Measurements from ENCODE around the gene PRDM16. TPM values are rescaled to one million over a fixed set of nuclear protein-coding genes. Genes with fewer than 3 reads are reported as not detected.

PRDM16 gene
- total RNA-seq, 1 donor from 2014 or later: 0.43 TPM

DNA sequence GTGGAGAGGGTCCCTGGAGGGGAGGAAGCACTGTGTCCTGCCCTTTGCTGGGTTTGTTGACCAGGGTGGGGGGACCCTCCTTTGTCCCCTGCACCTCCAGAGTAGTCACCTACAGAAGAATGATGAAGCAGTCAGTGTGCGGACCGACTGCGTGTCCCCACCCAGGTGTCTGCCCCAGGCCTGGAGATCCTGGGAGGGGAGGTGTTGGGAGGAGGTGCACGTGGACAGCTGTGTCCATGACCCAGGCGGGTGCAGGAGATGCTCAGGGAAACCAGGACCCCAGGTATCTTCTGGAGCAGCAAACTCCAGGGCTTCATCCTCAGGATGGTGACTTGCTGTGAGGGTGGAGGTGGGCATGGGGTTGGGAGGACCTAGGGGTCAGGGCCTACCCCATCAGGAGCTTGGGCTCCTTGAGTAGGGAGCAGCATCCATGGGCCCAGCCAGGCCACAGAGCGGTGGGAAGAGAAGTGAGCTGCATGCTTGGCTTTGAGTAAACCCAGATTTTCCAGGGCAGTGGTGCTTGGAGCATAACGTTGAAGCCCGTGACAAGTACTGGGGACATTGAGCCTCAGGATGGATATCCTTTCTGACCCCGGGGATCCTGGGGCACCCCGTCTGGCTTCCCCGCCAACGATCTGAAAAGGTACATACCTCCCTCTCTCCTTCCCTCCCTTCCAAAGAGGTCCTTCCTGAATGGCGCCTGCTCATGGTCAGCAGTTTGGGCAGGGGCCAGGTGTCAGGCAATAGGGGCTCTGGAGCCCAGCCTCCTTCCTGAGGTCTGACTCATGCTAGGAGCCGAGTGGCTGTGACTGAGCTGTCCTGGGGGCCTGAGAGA is 34.1 kb upstream of the PRDM16 start:
- H3K27me3 Mint-ChIP-seq (ENCODE audit: low read depth, unreplicated experiment): peaks cover 48% of the 10 kb centered on the region

DNA sequence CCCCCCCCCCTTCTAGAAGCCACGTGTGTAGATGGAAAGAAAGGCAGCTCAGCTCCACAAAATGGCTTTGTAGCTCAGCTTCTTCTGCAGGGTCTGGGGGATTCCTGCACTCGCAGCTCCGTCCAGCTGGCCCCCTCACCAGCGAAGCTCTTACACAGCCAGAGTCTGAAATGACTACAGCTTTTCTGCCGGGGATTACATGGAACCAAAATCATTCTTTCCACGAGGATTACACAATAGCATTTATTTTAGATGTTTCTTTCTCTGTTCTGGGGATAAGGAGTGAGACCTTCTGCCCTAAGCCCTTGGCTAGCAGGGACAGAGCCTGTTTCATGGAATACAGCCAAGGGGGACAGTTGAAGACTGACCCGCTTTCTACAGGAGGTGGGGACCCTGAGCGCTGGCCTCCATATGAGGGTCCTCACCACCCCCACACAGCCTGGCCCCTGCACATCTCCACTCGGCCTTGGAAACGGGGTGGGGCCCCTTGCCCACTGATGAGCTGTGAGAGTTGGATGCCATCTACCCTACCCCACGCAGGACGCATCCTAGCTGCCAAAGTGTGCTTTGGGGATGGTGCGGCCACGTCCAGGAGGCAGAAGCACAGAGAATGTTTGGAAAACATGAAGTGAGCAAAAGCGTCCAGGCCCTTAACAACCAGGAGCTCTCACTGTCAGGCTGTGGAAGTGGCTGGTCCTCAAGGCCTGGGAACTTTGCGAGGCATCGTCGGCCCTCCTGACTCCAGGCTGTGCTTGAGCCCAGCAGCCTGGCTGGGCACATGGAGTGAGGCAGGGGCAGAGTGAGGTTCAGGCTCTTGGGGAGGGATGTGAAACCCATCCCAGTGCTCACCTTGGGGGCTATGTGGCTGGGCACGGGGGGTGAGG is 33.2 kb upstream of the PRDM16 start:
- H3K4me2 ChIP-seq (ENCODE audit: low read length): no peak overlapping the region
- no peak overlapping the region for H3K27ac ChIP-seq (ENCODE audit: low read depth, low read length)
- H3K36me3 ChIP-seq (ENCODE audit: insufficient read depth, low read length): no peaks in the 10 kb centered on the region
- Mint-ChIP-seq H3K27me3 (ENCODE audit: low read depth, unreplicated experiment) (peaks cover 48% of the 10 kb centered on the region), H3K9me3 (ENCODE audit: unreplicated experiment) (no peaks in the 10 kb centered on the region), H3K4me3 (ENCODE audit: unreplicated experiment) (no peak overlapping the region), H3K36me3 (ENCODE audit: low read depth, unreplicated experiment) (no peaks in the 10 kb centered on the region), H3K27ac (ENCODE audit: unreplicated experiment) (no peak overlapping the region), H3K4me1 (ENCODE audit: low read depth, unreplicated experiment) (no peaks in the 10 kb centered on the region)
- no peaks in the 10 kb centered on the region for H4K20me1 ChIP-seq (ENCODE audit: insufficient read depth, low read length)
- TF ChIP-seq, protein P1, sequence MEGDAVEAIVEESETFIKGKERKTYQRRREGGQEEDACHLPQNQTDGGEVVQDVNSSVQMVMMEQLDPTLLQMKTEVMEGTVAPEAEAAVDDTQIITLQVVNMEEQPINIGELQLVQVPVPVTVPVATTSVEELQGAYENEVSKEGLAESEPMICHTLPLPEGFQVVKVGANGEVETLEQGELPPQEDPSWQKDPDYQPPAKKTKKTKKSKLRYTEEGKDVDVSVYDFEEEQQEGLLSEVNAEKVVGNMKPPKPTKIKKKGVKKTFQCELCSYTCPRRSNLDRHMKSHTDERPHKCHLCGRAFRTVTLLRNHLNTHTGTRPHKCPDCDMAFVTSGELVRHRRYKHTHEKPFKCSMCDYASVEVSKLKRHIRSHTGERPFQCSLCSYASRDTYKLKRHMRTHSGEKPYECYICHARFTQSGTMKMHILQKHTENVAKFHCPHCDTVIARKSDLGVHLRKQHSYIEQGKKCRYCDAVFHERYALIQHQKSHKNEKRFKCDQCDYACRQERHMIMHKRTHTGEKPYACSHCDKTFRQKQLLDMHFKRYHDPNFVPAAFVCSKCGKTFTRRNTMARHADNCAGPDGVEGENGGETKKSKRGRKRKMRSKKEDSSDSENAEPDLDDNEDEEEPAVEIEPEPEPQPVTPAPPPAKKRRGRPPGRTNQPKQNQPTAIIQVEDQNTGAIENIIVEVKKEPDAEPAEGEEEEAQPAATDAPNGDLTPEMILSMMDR (IDR thresholded peaks at IDR 0.05; ENCODE audit: insufficient read depth, low read depth, low read length): no peak
- no peak for TF ChIP-seq EZH2 (IDR thresholded peaks at IDR 0.05; ENCODE audit: insufficient read depth, low read length)
- no peak overlapping the region for H3K4me3 ChIP-seq (ENCODE audit: insufficient read depth, low read depth, low read length)
- H3K9me3 ChIP-seq (ENCODE audit: insufficient read depth, low read depth, low read length): no peaks in the 10 kb centered on the region
- no peak overlapping the region for H3K9ac ChIP-seq (ENCODE audit: low read length)
- H3K79me2 ChIP-seq (ENCODE audit: insufficient read depth, low read length): no peaks in the 10 kb centered on the region
- FAIRE-seq (no peak), DNase-seq (ENCODE audit: low read depth) (no peak)
- no peaks in the 10 kb centered on the region for H3K27me3 ChIP-seq (ENCODE audit: insufficient read depth, low read length)
- no peaks in the 10 kb centered on the region for H3K4me1 ChIP-seq (ENCODE audit: insufficient read depth, low read length)
- H2AFZ ChIP-seq (ENCODE audit: low read depth, low read length): no peak overlapping the region

More for the DNA sequence above, 34.1 kb upstream of the PRDM16 start:
- Histone ChIP-seq H3K4me3 (ENCODE audit: insufficient read depth, low read depth, low read length) (no peak overlapping the region), H4K20me1 (ENCODE audit: insufficient read depth, low read length) (no peaks in the 10 kb centered on the region), H2AFZ (ENCODE audit: low read depth, low read length) (no peak overlapping the region), H3K79me2 (ENCODE audit: insufficient read depth, low read length) (no peaks in the 10 kb centered on the region), H3K27me3 (ENCODE audit: insufficient read depth, low read length) (no peaks in the 10 kb centered on the region), H3K27ac (ENCODE audit: low read depth, low read length) (no peak overlapping the region), H3K9ac (ENCODE audit: low read length) (no peak overlapping the region), H3K4me1 (ENCODE audit: insufficient read depth, low read length) (no peaks in the 10 kb centered on the region), H3K9me3 (ENCODE audit: insufficient read depth, low read depth, low read length) (no peaks in the 10 kb centered on the region), H3K36me3 (ENCODE audit: insufficient read depth, low read length) (no peaks in the 10 kb centered on the region), H3K4me2 (ENCODE audit: low read length) (no peak overlapping the region)
- H3K27ac Mint-ChIP-seq (ENCODE audit: unreplicated experiment): no peak overlapping the region
- no peaks in the 10 kb centered on the region for H3K4me1 Mint-ChIP-seq (ENCODE audit: low read depth, unreplicated experiment)
- H3K9me3 Mint-ChIP-seq (ENCODE audit: unreplicated experiment): no peaks in the 10 kb centered on the region
- FAIRE-seq (no peak), DNase-seq (ENCODE audit: low read depth) (no peak)
- TF ChIP-seq EZH2 (IDR thresholded peaks at IDR 0.05; ENCODE audit: insufficient read depth, low read length): no peak
- TF ChIP-seq, protein P1 (IDR thresholded peaks at IDR 0.05; ENCODE audit: insufficient read depth, low read depth, low read length): no peak
- no peaks in the 10 kb centered on the region for H3K36me3 Mint-ChIP-seq (ENCODE audit: low read depth, unreplicated experiment)
- no peak overlapping the region for H3K4me3 Mint-ChIP-seq (ENCODE audit: unreplicated experiment)

Measured in astrocyte (in vitro differentiated cells and primary cell).